Mesothelial cell of epicardium (in vitro differentiated cells): ENCODE results near the gene GFOD2. TPM values are rescaled to one million over a fixed set of nuclear protein-coding genes. Genes with fewer than 3 reads are reported as not detected.

Experiments
- DNase-seq, 2 experiments: peaks; one replicate each; pipeline ENCODE4 v3.0.0; 2021; ENCODE audit warnings: low spot score in 2 of 2; ENCODE audit not compliant: unreplicated experiment in 2 of 2
- H3K27ac Mint-ChIP-seq: 2 replicates; pipeline ENCODE4 v1.8.0; 2021; ENCODE audit warnings: mixed read lengths
- H3K27me3 Mint-ChIP-seq: 2 replicates; pipeline ENCODE4 v1.8.0; 2021; ENCODE audit warnings: low read depth, mixed read lengths
- H3K36me3 Mint-ChIP-seq: 2 replicates; pipeline ENCODE4 v1.8.0; 2021; ENCODE audit warnings: mixed read lengths
- H3K4me1 Mint-ChIP-seq: 2 replicates; pipeline ENCODE4 v1.8.0; 2021; ENCODE audit warnings: mixed read lengths
- H3K4me3 Mint-ChIP-seq: 2 replicates; pipeline ENCODE4 v1.8.0; 2021; ENCODE audit warnings: mild to moderate bottlenecking, moderate library complexity, mixed read lengths
- H3K9me3 Mint-ChIP-seq: 2 replicates; pipeline ENCODE4 v1.8.0; 2021; ENCODE audit warnings: mixed read lengths
- CTCF ChIP-seq: fragments of 200-600 bp; sonication (generic); IDR thresholded peaks from one replicate; pipeline ENCODE4 v1.5.0; 2021; ENCODE audit warnings: antibody characterized with exemption; ENCODE audit not compliant: unreplicated experiment
- total RNA-seq: library from RNA; stranded (reverse); gene quantifications from 3 replicates; pipeline ENCODE4 v1.2.1, GENCODE V29; 2021

Gene GFOD2
- total RNA-seq, 1 donor from 2014 or later, result 27.0 TPM

- H3K4me3 Mint-ChIP-seq, result no peak overlapping the region
Measured at GRCh38 chr16:67723911-67724305, 4.8 kb upstream of the GFOD2 start.

GRCh38 chr16:67723151-67723910 lies 4.2 kb upstream of the GFOD2 start:
- H3K4me3 Mint-ChIP-seq, result no peak overlapping the region
- peaks cover 3% of the 10 kb centered on the region for H3K36me3 Mint-ChIP-seq

More at GRCh38 chr16:67723911-67724305, 4.8 kb upstream of the GFOD2 start:
- no peaks in the 10 kb centered on the region for H3K9me3 Mint-ChIP-seq
- no peak for DNase-seq
- no peak for TF ChIP-seq CTCF
- no peaks in the 10 kb centered on the region for H3K27me3 Mint-ChIP-seq
- H3K27ac Mint-ChIP-seq, result no peak overlapping the region
- peaks cover 10% of the 10 kb centered on the region for H3K4me1 Mint-ChIP-seq
- H3K36me3 Mint-ChIP-seq, result peaks cover 3% of the 10 kb centered on the region

GRCh38 chr16:67720236-67720635 lies 1.1 kb upstream of the GFOD2 start:
- TF ChIP-seq CTCF, result no peak
- Mint-ChIP-seq H3K27ac (peak overlapping the region; percentile 91), H3K9me3 (no peaks in the 10 kb centered on the region), H3K27me3 (no peaks in the 10 kb centered on the region), H3K4me3 (peak overlapping the region; percentile 84), H3K4me1 (peaks cover 23% of the 10 kb centered on the region), H3K36me3 (peaks cover 6% of the 10 kb centered on the region)
- DNase-seq, result no peak

More at GRCh38 chr16:67723151-67723910, 4.2 kb upstream of the GFOD2 start:
- no peaks in the 10 kb centered on the region for H3K9me3 Mint-ChIP-seq
- no peak for TF ChIP-seq CTCF
- H3K4me1 Mint-ChIP-seq, result peaks cover 15% of the 10 kb centered on the region
- no peaks in the 10 kb centered on the region for H3K27me3 Mint-ChIP-seq
- no peak overlapping the region for H3K27ac Mint-ChIP-seq
- no peak for DNase-seq

- no peak for TF ChIP-seq CTCF
- peaks cover 23% of the 10 kb centered on the region for H3K4me1 Mint-ChIP-seq
- H3K36me3 Mint-ChIP-seq, result peaks cover 4% of the 10 kb centered on the region
- peak overlapping the region; percentile 91 for H3K27ac Mint-ChIP-seq
- H3K9me3 Mint-ChIP-seq, result no peaks in the 10 kb centered on the region
- DNase-seq, result no peak
- peak overlapping the region; percentile 84 for H3K4me3 Mint-ChIP-seq
- no peaks in the 10 kb centered on the region for H3K27me3 Mint-ChIP-seq
Measured at GRCh38 chr16:67719778-67720144, 645 bp upstream of the GFOD2 start.

- DNase-seq, result no peak
- no peaks in the 10 kb centered on the region for H3K9me3 Mint-ChIP-seq
- peak overlapping the region; percentile 84 for H3K4me3 Mint-ChIP-seq
- H3K4me1 Mint-ChIP-seq, result peaks cover 23% of the 10 kb centered on the region
- H3K36me3 Mint-ChIP-seq, result peaks cover 4% of the 10 kb centered on the region
- peak overlapping the region; percentile 72 for H3K27ac Mint-ChIP-seq
- no peak for TF ChIP-seq CTCF
- H3K27me3 Mint-ChIP-seq, result no peaks in the 10 kb centered on the region
Measured at GRCh38 chr16:67718668-67719047, 458 bp downstream of the GFOD2 start.

GRCh38 chr16:67716097-67716496 lies 3.0 kb downstream of the GFOD2 start:
- Mint-ChIP-seq H3K27me3 (no peaks in the 10 kb centered on the region), H3K36me3 (peaks cover 6% of the 10 kb centered on the region), H3K4me3 (no peak overlapping the region), H3K4me1 (peaks cover 23% of the 10 kb centered on the region), H3K27ac (no peak overlapping the region), H3K9me3 (no peaks in the 10 kb centered on the region)
- no peak for DNase-seq
- no peak for TF ChIP-seq CTCF
